Mesenchymal stem cell (in vitro differentiated cells and primary cell): ENCODE results near the gene PTPN14.

ENCODE experiments used
- DNase-seq: peaks from one replicate; pipeline ENCODE4 v3.0.0-alpha.2; 2013
- H2AFZ ChIP-seq: one replicate; pipeline ENCODE4 v1.6.1; 2013; ENCODE audit warnings: low read depth, mild to moderate bottlenecking, control low read depth, inconsistent platforms, low read length, moderate library complexity
- H2AK5ac ChIP-seq: 2 replicates; pipeline ENCODE4 v1.6.1; 2013; ENCODE audit warnings: low read length, moderate library complexity, mild to moderate bottlenecking, inconsistent platforms; ENCODE audit not compliant: severe bottlenecking
- H2BK120ac ChIP-seq: one replicate; pipeline ENCODE4 v1.6.1; 2013; ENCODE audit warnings: low read depth, mild to moderate bottlenecking, inconsistent platforms, low read length, moderate library complexity
- H2BK12ac ChIP-seq, 2 experiments: one replicate each; pipeline ENCODE4 v1.6.1; 2013; ENCODE audit warnings: inconsistent platforms in 2 of 2, low read length in 2 of 2, mild to moderate bottlenecking in 2 of 2, moderate library complexity in 2 of 2, control low read depth in 1 of 2
- H2BK15ac ChIP-seq: one replicate; pipeline ENCODE4 v1.6.1; 2013; ENCODE audit warnings: mild to moderate bottlenecking, low read depth, inconsistent platforms; ENCODE audit not compliant: poor library complexity, severe bottlenecking
- H2BK5ac ChIP-seq: 2 replicates; pipeline ENCODE4 v1.6.1; 2013; ENCODE audit warnings: low read depth, mild to moderate bottlenecking, low read length, control low read depth, inconsistent platforms; ENCODE audit not compliant: poor library complexity, severe bottlenecking
- H3K14ac ChIP-seq, 2 experiments: one replicate each; pipeline ENCODE4 v1.6.1; 2013; ENCODE audit warnings: inconsistent platforms in 2 of 2, low read length in 2 of 2, control low read depth in 1 of 2, mild to moderate bottlenecking in 1 of 2, moderate library complexity in 1 of 2
- H3K18ac ChIP-seq, 2 experiments: one replicate each; pipeline ENCODE4 v1.6.1; 2013; ENCODE audit warnings: inconsistent platforms in 2 of 2, low read length in 2 of 2, control low read depth in 1 of 2, low read depth in 1 of 2, mild to moderate bottlenecking in 1 of 2
- H3K23ac ChIP-seq, 2 experiments: one replicate each; pipeline ENCODE4 v1.6.1; 2013; ENCODE audit warnings: inconsistent platforms in 2 of 2, low read length in 2 of 2, mild to moderate bottlenecking in 2 of 2, moderate library complexity in 2 of 2, control low read depth in 1 of 2
- H3K27ac ChIP-seq: 2 replicates; pipeline ENCODE4 v1.5.1; 2013; ENCODE audit warnings: mild to moderate bottlenecking, moderate library complexity, low read length, control low read depth, inconsistent platforms; ENCODE audit not compliant: poor library complexity, severe bottlenecking
- H3K27me3 ChIP-seq, 2 experiments: 2 replicates each; pipeline versions ENCODE4 v1.6.1 to v1.7.0; 2013; ENCODE audit warnings: low read length in 2 of 2, mild to moderate bottlenecking in 2 of 2, moderate library complexity in 2 of 2, control low read depth in 1 of 2, inconsistent platforms in 1 of 2; ENCODE audit not compliant: control insufficient read depth in 1 of 2, insufficient read depth in 1 of 2
- H3K36me3 ChIP-seq, 2 experiments: 2 replicates each; pipeline versions ENCODE4 v1.6.1 to v1.7.0; 2013; ENCODE audit warnings: low read length in 2 of 2, control low read depth in 1 of 2, inconsistent platforms in 1 of 2, low read depth in 1 of 2, mild to moderate bottlenecking in 1 of 2; ENCODE audit not compliant: insufficient read depth in 2 of 2, control insufficient read depth in 1 of 2
- H3K4ac ChIP-seq, 2 experiments: one replicate each; pipeline ENCODE4 v1.6.1; 2013; ENCODE audit warnings: inconsistent platforms in 2 of 2, low read length in 2 of 2, mild to moderate bottlenecking in 2 of 2, moderate library complexity in 2 of 2, control low read depth in 1 of 2, low read depth in 1 of 2
- H3K4me1 ChIP-seq: 2 replicates; pipeline ENCODE4 v1.6.1; 2013; ENCODE audit warnings: low read depth, low read length, control low read depth; ENCODE audit not compliant: control insufficient read depth, insufficient read depth
- H3K4me2 ChIP-seq: 2 replicates; pipeline ENCODE4 v1.6.1; 2013; ENCODE audit warnings: low read length, mild to moderate bottlenecking, inconsistent platforms; ENCODE audit not compliant: poor library complexity, severe bottlenecking
- H3K4me3 ChIP-seq, 2 experiments: 2 replicates each; pipeline versions ENCODE4 v1.5.1 to v1.7.0; 2013; ENCODE audit warnings: low read length in 2 of 2, mild to moderate bottlenecking in 2 of 2, control low read depth in 1 of 2, low read depth in 1 of 2; ENCODE audit not compliant: insufficient read depth in 1 of 2
- H3K79me1 ChIP-seq: replicated peaks from 2 replicates; pipeline ENCODE4 v1.6.1; 2013; ENCODE audit warnings: mild to moderate bottlenecking, control low read depth, low read length, inconsistent platforms; ENCODE audit not compliant: poor library complexity, severe bottlenecking
- H3K9ac ChIP-seq: 2 replicates; pipeline ENCODE4 v1.7.0; 2013; ENCODE audit warnings: mild to moderate bottlenecking, low read length, moderate library complexity
- H3K9me3 ChIP-seq: 2 replicates; pipeline ENCODE4 v1.7.0; 2013; ENCODE audit warnings: mild to moderate bottlenecking, low read length; ENCODE audit not compliant: control insufficient read depth
- H4K8ac ChIP-seq: one replicate; pipeline ENCODE4 v1.6.1; 2013; ENCODE audit warnings: inconsistent platforms, mild to moderate bottlenecking, low read length, moderate library complexity
- H4K91ac ChIP-seq: one replicate; pipeline ENCODE4 v1.6.1; 2013; ENCODE audit warnings: mild to moderate bottlenecking, low read length, inconsistent platforms
- WGBS: methylation state at CpG from one replicate; pipeline ENCODE4 v1.1.7; 2013; ENCODE audit warnings: mixed read lengths; 5-methylcytosine and 5-hydroxymethylcytosine counted together

PTPN14 gene

DNA sequence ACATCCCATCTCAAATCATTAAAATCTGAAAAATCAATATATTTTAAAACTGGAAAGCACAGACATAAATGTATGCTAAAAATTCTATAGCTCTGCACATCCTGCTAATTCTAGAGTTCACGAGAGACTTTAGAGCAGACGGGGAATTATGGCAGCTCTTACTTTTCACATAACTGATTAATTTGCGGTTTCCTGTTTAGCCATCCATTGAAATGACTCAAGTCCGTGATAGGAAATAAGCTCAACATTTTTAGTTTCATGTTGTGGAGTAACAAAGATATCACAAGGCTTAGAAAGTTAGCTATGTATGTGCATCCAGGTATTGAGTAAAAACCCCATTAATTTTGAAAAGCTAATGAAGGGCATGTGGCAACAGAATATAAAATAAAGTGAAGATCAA is 147.2 kb downstream of the PTPN14 start:
- H2AFZ ChIP-seq: no peak overlapping the region
- no peak overlapping the region for H3K4me2 ChIP-seq
- H3K23ac ChIP-seq: no peak overlapping the region
- peak; percentile 90 for DNase-seq
- peaks cover 20% of the 10 kb centered on the region for H3K4me1 ChIP-seq
- no peak overlapping the region for H3K4ac ChIP-seq
- H2BK15ac ChIP-seq: no peak overlapping the region
- H3K14ac ChIP-seq: no peak overlapping the region
- no peak overlapping the region for H3K18ac ChIP-seq
- H3K4me3 ChIP-seq: no peak overlapping the region
- 0% methylated on average over 4 of the region's 4 CpGs for WGBS
- no peak overlapping the region for H2AK5ac ChIP-seq
- no peak overlapping the region for H4K91ac ChIP-seq
- no peaks in the 10 kb centered on the region for H3K79me1 ChIP-seq
- H3K9me3 ChIP-seq: no peaks in the 10 kb centered on the region
- peaks cover 13 to 45% of the 10 kb centered on the region in 2 experiments for H3K36me3 ChIP-seq
- H3K9ac ChIP-seq: no peak overlapping the region
- no peak overlapping the region for H4K8ac ChIP-seq
- H2BK120ac ChIP-seq: no peak overlapping the region
- H3K27ac ChIP-seq: peak overlapping the region; percentile 100
- no peaks in the 10 kb centered on the region for H3K27me3 ChIP-seq
- peak overlapping the region; percentile 100 for H2BK5ac ChIP-seq
- H2BK12ac ChIP-seq: no peak overlapping the region

- no peak overlapping the region for H3K14ac ChIP-seq
Observed at GRCh38 chr1:214403431-214403830, 148.0 kb downstream of the PTPN14 start.

GRCh38 chr1:214402613-214403083 is 148.8 kb downstream of the PTPN14 start:
- WGBS: 0% methylated on average over 2 of the region's 3 CpGs
- no peak for DNase-seq
- Histone ChIP-seq H3K27ac (peak overlapping the region; percentile 100), H2BK12ac (peak overlapping the region in 1 of 2 experiments; percentile 94), H3K4me2 (no peak overlapping the region), H2BK120ac (no peak overlapping the region), H3K4me3 (no peak overlapping the region), H3K4me1 (peaks cover 20% of the 10 kb centered on the region), H3K9ac (no peak overlapping the region), H2AK5ac (peak overlapping the region; percentile 94), H2BK15ac (no peak overlapping the region), H3K27me3 (no peaks in the 10 kb centered on the region), H3K18ac (peak overlapping the region; percentile 6 to 91), H3K9me3 (no peaks in the 10 kb centered on the region), H4K91ac (peak overlapping the region; percentile 12), H2AFZ (no peak overlapping the region), H3K4ac (peak overlapping the region in 1 of 2 experiments; percentile 75), H3K23ac (peak overlapping the region in 1 of 2 experiments; percentile 85), H3K14ac (peak overlapping the region in 1 of 2 experiments; percentile 79), H3K36me3 (peaks cover 22 to 48% of the 10 kb centered on the region in 2 experiments), H2BK5ac (no peak overlapping the region), H4K8ac (no peak overlapping the region), H3K79me1 (no peaks in the 10 kb centered on the region)

More at GRCh38 chr1:214403431-214403830, 148.0 kb downstream of the PTPN14 start:
- H3K23ac ChIP-seq: no peak overlapping the region
- peaks cover 20 to 43% of the 10 kb centered on the region in 2 experiments for H3K36me3 ChIP-seq
- H3K18ac ChIP-seq: peak overlapping the region; percentile 38 to 70
- DNase-seq: peak; percentile 64
- H4K8ac ChIP-seq: peak overlapping the region; percentile 70
- H3K27ac ChIP-seq: peak overlapping the region; percentile 100
- H3K4ac ChIP-seq: peak overlapping the region; percentile 81 to 88
- no peaks in the 10 kb centered on the region for H3K9me3 ChIP-seq
- H2BK15ac ChIP-seq: peak overlapping the region; percentile 90
- no peaks in the 10 kb centered on the region for H3K79me1 ChIP-seq
- H3K4me3 ChIP-seq: no peak overlapping the region
- no peak overlapping the region for H3K4me2 ChIP-seq
- peak overlapping the region; percentile 96 for H2BK120ac ChIP-seq
- H2AK5ac ChIP-seq: peak overlapping the region; percentile 96
- no peaks in the 10 kb centered on the region for H3K27me3 ChIP-seq
- peak overlapping the region; percentile 74 to 98 for H2BK12ac ChIP-seq
- H4K91ac ChIP-seq: peak overlapping the region; percentile 93
- peaks cover 20% of the 10 kb centered on the region for H3K4me1 ChIP-seq
- WGBS: 95% methylated on average over 4 of the region's 5 CpGs
- no peak overlapping the region for H3K9ac ChIP-seq
- no peak overlapping the region for H2AFZ ChIP-seq
- peak overlapping the region; percentile 79 for H2BK5ac ChIP-seq

GRCh38 chr1:214401666-214402065 is 149.7 kb downstream of the PTPN14 start:
- H3K14ac ChIP-seq: no peak overlapping the region
- no peak overlapping the region for H2BK120ac ChIP-seq
- peak overlapping the region; percentile 100 for H3K27ac ChIP-seq
- no peak overlapping the region for H3K4me2 ChIP-seq
- no peaks in the 10 kb centered on the region for H3K27me3 ChIP-seq
- H3K4ac ChIP-seq: no peak overlapping the region
- H2BK5ac ChIP-seq: no peak overlapping the region
- H3K9me3 ChIP-seq: no peaks in the 10 kb centered on the region
- H3K23ac ChIP-seq: no peak overlapping the region
- H3K9ac ChIP-seq: no peak overlapping the region
- no peak overlapping the region for H3K18ac ChIP-seq
- peaks cover 21% of the 10 kb centered on the region for H3K4me1 ChIP-seq
- peaks cover 1% of the 10 kb centered on the region for H3K79me1 ChIP-seq
- H2AFZ ChIP-seq: no peak overlapping the region
- peak overlapping the region; percentile 40 for H2AK5ac ChIP-seq
- H4K91ac ChIP-seq: no peak overlapping the region
- 100% methylated on average over 1 of the region's 3 CpGs for WGBS
- H4K8ac ChIP-seq: no peak overlapping the region
- no peak overlapping the region for H3K4me3 ChIP-seq
- peaks cover 22 to 55% of the 10 kb centered on the region in 2 experiments for H3K36me3 ChIP-seq
- H2BK15ac ChIP-seq: no peak overlapping the region
- DNase-seq: peak; percentile 41
- no peak overlapping the region for H2BK12ac ChIP-seq
